ENCODE results near the gene CELA2B.
"Not testable (repeated sequence)": the region's sequence is repeated elsewhere in the genome, so short reads cannot be mapped to it uniquely, and the experiment has no call there.

CELA2B gene

DNA sequence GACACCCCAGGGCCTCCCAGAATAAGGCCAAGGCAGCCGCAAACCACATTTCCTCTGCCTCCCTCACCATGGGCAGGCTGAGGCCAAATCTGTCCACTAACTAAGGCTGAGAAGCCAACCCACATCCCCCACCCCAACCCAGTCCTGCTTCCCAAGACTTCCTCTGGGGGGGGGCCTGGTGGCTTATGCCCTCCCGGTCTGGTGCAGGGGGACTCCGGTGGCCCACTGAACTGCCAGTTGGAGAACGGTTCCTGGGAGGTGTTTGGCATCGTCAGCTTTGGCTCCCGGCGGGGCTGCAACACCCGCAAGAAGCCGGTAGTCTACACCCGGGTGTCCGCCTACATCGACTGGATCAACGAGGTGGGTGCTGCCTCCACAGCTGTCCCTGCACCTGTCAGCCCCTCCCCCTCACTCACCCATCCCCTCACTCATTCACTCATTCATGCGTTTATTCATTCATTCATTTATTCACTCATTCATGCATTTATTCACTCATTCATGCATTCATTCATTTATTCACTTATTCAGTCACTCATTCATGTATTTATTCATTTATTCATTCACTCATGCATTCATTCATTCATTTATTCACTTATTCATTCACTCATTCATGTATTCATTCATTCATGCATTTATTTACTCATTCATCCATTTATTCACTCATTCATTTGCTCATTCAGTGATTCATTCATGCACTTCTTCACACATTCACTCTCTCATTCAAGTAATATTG, 30.3 kb upstream of the CELA2B start:
- no peak for DNase-seq

- no peak for DNase-seq
Observed at GRCh38 chr1:15446212-15446611, 29.7 kb upstream of the CELA2B start.

GRCh38 chr1:15448877-15449462, 26.9 kb upstream of the CELA2B start:
- DNase-seq, result no peak

- no peak for DNase-seq
Observed at GRCh38 chr1:15449567-15449966, 26.3 kb upstream of the CELA2B start.

DNA sequence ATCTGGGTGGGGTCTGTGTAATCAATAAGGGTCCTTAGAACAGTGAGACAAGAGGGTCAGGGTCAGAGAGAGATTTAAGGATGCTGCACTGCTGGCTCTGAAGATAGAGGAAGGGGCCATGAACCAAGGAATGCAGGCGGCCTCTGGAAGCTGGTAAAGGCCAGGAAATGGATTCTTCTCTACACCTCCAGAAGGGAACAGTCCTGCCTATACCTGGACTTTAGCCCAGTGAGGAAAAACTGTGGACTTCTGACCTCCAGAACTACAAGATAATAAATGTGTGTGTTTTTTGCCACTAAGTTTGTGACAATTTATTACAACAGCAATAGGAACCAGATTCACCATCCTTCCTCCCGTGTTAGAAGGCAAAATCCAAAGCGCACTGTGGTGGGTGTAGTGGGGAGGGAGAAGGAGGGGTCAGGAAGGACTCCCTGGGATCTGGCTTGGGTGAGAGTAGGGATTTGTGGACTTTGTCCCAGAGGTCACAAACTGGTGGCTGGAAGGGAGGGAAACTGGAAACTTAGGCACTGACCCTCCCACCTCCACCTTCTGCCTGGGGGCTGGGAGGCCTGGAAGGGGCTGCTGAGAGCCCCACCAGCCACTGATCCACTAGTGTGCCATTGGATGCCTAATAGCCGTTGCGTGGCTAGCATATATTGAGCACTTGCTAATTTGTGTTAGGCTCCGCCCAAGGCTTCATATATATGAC, 24.7 kb upstream of the CELA2B start:
- no peak for DNase-seq

DNA sequence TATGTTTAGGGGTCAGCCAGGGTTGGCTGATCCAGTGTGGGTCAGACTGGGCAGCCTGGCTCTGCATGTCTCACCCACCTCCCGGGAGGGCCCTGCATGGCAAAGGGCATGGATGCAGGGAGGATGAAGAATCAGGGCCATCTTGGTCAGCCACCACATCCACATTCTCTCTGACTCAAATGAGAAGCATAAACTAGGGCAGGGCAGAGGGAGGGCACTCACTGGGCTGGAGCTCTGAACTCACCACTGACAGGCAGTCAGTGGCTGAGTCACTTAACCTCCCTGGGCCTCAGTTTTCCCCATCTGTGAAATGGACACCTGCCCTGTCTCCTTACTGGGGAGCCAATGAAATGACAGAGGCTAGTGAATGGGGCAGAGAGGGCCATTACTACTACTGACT, 23.7 kb upstream of the CELA2B start:
- no peak for DNase-seq

GRCh38 chr1:15452866-15453571, 22.9 kb upstream of the CELA2B start:
- DNase-seq, result no peak

DNA sequence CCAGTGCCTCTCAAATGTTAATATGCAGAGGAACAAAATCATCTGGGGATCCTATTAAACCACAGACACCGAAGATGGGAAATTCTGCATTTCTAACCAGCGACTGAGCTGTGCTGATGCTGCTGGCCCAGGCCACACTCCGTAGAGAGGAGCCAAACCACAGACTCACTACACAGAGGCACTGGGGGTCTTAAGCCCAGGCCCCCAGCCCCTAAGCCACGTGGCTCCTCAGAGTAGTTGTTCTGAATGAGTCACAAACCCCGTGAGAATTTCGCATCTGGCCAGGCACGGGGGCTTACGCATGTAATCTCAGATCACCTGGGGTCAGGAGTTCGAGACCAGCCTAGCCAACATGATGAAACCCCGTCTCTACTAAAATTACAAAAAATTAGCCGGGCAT, 22.2 kb upstream of the CELA2B start:
- DNase-seq, result no peak

- DNase-seq, result no peak
Observed at GRCh38 chr1:15454256-15454655, 21.6 kb upstream of the CELA2B start.

DNA sequence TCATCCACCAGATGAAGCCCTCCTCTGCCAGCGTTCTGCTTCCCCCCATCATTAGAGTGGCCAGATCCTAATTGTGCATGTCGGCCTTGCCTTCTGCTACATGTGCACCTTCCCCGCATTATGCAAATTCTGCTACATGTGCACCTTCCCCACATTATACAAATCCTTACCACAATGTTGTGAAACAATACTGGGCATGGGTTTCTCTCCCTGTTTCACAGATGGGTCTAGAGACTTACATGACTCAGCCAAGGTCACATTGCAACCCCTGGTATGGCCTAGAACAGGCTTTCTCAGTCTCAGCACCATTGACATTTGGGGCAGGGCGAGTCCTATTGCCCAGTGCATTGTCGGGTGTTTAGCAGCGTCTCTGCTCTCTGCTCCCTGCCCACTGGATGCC, 20.4 kb upstream of the CELA2B start:
- no peak for DNase-seq

- DNase-seq, result no peak
Observed at GRCh38 chr1:15456313-15456954, 19.5 kb upstream of the CELA2B start, which contains the start of gene CELA2A. CELA2A (plus strand) TSS chr1:15456732; CDS start chr1:15456754, 22 bp downstream.

GRCh38 chr1:15457585-15457984, 18.3 kb upstream of the CELA2B start:
- DNase-seq, result no peak

GRCh38 chr1:15458388-15458787, 17.5 kb upstream of the CELA2B start:
- not testable (repeated sequence) for DNase-seq

- no peak for DNase-seq
Observed at GRCh38 chr1:15459771-15460707, 15.9 kb upstream of the CELA2B start.

GRCh38 chr1:15460708-15461095, 15.2 kb upstream of the CELA2B start:
- DNase-seq, result no peak

- DNase-seq, result not testable (repeated sequence)
Observed at GRCh38 chr1:15463064-15463800, 12.7 kb upstream of the CELA2B start.

DNA sequence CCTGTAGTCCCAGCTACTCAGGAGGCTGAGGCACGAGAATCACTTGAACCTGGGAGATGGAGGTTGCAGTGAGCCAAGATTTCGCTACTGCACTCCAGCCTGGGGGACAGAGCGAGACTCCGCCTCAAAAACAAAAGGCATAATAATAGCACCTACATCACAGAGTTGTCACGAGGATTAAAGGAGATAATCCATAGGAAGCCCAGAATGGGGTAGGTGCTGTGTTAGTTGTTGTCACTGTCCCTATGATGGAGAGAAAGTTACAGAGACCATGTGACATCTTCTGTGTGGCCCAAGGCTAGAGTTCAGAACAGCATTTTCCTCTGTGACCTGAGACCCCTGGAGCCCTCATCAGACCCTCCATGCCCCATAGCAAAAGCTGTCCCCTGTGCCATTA, 12.0 kb upstream of the CELA2B start:
- not testable (repeated sequence) for DNase-seq

DNA sequence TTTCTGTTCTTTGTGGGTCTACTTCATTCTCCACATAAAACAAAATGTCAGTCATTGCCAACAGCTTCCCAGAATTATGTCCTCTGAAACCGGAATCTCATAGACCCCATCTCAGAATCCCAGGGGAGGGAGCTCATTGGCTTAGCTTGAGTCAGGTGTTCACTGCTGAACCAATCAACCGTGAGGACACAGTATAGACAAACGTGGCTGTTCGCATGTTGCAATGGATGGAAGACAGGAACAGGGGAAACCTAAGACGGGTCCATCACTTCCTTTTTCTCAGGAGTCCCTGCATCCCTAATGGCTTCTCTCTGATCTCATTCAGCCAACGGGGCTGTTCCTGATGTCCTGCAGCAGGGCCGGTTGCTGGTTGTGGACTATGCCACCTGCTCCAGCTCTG, 10.2 kb upstream of the CELA2B start:
- DNase-seq, result no peak

GRCh38 chr1:15466955-15467625, 8.8 kb upstream of the CELA2B start:
- DNase-seq, result not testable (repeated sequence)

DNA sequence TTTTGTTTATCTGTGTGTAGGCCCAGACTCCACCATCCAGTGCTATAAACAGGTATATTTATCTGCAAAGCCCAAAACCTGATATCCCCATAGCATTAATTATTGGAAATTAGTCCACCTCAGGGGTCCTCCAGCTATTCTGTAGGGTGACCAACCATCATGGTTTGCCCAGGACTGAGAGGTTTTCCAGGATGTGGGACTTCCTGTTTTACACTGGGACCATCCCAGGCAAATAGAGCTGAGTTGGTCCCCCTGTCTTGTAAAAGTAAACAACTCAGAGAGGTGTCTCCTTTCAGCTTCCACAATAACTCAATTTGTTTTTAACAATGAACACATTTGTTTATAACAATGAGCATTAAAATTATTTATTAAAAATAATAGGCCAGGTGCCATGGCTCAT, 7.8 kb upstream of the CELA2B start:
- no peak for DNase-seq
